OCI-LY1 (cell line): Measurements from ENCODE around the gene ZNF189.

ENCODE experiments used
- CTCF ChIP-seq: fragments of 200-600 bp; sonication (generic), shearing (Covaris generic); IDR thresholded peaks from 2 replicates; pipeline ENCODE4 v1.5.1; 2017; ENCODE audit warnings: mild to moderate bottlenecking, antibody characterized with exemption, low read length, moderate library complexity, mixed read lengths
- EZH2 ChIP-seq: fragments of 200-600 bp; sonication (generic), shearing (Covaris generic); IDR thresholded peaks from 2 replicates; pipeline ENCODE4 v1.8.0; 2017; ENCODE audit warnings: borderline replicate concordance, mixed run types, mild to moderate bottlenecking, antibody characterized with exemption, low read length, moderate library complexity, mixed read lengths

- no peak for TF ChIP-seq CTCF
- no peak for TF ChIP-seq EZH2
Observed at GRCh38 chr9:101417389-101417788, 18.7 kb downstream of the ZNF189 start.
